GM21526 (cell line): Measurements from ENCODE around the gene EMD.
"Not testable (repeated sequence)": the region's sequence is repeated elsewhere in the genome, so short reads cannot be mapped to it uniquely, and the experiment has no call there.

ENCODE experiments used
- ATAC-seq: cut with Tn5 transposase; IDR thresholded peaks from one replicate; pipeline ENCODE4 v1.9.1; 2021; ENCODE audit warnings: moderate library complexity; ENCODE audit not compliant: unreplicated experiment, low FRiP score

The EMD gene

GRCh38 chrX:154388649-154389048, 9.6 kb downstream of the EMD start:
- not testable (repeated sequence) for ATAC-seq

DNA sequence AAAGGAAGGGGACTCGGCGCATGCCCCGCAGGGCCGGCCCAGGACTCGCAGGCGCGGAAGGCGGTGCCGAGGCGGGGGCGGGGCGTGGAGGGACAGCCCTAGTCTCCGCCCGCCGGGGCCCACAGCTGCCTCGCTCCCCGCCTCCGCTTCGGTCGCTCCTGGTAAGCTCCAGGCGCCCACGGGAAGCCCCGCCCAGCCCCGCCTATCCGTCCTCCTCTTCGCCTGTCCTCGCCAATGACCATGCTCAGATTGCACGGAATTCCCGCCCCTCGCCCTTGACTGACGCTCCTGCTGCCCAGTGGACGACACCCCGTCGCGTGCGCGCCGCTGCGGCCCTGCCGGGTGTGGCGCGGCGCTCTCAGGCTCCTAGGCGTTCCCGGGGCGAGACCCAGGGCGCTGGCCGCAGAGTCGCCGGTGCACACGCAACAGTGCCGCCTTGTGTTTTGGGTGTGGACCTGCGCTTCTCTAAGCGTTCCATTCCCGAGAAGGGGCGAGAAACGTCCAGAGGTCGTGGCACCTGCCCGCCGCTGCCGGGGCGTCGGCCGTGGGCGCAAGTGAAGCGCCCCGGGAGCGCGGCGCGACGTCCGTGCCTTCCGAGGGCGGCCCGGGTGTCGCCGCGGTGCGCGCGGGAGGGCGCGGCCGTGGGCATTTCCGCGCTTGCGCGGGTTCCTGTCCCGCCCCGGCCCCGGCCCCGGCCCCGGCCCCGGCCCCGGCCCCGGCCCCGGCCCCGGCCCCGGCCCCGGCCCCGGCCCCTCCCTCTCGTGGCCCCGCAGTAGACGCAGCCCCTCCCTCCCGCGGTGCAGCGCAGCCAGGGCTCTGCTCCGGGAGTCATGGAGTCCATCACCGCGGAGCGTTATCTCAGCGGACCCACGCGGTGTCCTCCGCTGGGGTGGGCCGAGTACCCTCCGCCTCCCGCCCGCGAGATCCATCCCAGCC, 11.0 kb downstream of the EMD start:
- ATAC-seq = peak; percentile 60

DNA sequence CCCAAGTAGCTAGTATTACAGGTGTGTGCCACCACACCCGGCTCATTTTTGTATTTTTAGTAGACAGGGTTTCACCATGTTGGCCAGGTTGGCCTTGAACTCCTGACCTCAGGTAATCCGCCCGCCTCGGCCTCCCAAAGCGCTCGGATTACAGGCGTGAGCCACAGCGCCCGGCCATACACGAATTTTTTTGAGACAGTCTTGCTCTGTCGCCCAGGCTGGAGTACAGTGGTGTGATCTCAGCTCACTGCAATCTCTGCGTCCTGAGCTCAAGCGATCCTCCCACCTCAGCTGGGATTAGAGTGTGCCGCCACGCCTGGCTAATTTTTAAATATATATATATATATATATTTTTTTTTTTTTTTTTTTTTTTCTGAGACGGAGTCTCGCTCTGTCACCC, 17.3 kb downstream of the EMD start:
- ATAC-seq = not testable (repeated sequence)

- ATAC-seq = peak; percentile 41
Observed at GRCh38 chrX:154396973-154397887, 18.1 kb downstream of the EMD start.

DNA sequence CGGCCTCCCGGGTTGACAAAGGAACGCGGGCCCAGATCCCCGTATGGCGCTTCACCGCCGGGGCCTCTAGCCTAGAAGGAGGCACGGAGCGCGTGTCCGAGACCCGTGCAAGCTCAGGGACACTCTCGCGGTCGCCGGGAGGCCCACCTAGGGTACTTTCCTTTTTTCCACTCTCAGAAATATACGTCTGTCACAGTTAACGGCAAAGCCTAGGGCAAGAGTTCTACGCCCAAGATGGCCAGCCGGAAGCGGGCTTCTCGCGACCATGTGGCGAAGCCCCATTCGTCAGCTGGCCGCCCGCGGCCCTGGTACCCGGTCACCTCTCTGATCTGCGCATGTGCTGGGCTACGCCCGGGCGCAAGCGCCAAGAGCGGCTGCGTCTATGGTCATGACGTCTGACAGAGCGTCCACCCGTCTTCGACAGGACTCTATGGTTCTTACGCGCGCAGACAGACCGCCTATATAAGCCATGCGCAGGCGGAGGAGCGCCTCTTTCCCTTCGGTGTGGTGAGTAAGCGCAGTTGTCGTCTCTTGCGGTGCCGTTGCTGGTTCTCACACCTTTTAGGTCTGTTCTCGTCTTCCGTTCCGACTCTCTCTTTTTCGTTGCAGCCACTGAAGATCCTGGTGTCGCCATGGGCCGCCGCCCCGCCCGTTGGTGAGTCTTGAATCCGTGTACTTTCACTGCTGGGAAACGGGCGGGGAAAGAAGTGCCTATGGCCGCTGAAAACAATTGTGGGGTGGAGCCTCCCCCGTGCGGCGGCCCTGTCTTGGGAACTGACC, 19.0 kb downstream of the EMD start, which contains the start of gene RPL10:
Gene RPL10 (plus strand): TSS at position 490 of the 780 bp plus-strand sequence. CDS start 143 bp downstream, at position 633.
- ATAC-seq = peak; percentile 63

- ATAC-seq = peak; percentile 22
Observed at GRCh38 chrX:154398668-154399526, 19.8 kb downstream of the EMD start.

- ATAC-seq = no peak
Observed at GRCh38 chrX:154399527-154400368, 20.7 kb downstream of the EMD start.

DNA sequence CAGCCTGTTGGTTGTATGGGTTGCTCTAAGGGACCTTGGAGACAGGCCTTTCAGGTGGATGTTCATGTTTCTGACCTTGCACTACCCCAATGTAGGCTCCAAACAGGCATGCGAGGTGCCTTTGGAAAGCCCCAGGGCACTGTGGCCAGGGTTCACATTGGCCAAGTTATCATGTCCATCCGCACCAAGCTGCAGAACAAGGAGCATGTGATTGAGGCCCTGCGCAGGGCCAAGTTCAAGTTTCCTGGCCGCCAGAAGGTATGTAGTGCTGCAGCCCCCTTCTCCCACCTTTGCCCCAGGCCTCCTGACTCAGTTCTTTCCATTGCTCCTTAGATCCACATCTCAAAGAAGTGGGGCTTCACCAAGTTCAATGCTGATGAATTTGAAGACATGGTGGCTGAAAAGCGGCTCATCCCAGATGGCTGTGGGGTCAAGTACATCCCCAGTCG, 21.3 kb downstream of the EMD start:
- not testable (repeated sequence) for ATAC-seq

DNA sequence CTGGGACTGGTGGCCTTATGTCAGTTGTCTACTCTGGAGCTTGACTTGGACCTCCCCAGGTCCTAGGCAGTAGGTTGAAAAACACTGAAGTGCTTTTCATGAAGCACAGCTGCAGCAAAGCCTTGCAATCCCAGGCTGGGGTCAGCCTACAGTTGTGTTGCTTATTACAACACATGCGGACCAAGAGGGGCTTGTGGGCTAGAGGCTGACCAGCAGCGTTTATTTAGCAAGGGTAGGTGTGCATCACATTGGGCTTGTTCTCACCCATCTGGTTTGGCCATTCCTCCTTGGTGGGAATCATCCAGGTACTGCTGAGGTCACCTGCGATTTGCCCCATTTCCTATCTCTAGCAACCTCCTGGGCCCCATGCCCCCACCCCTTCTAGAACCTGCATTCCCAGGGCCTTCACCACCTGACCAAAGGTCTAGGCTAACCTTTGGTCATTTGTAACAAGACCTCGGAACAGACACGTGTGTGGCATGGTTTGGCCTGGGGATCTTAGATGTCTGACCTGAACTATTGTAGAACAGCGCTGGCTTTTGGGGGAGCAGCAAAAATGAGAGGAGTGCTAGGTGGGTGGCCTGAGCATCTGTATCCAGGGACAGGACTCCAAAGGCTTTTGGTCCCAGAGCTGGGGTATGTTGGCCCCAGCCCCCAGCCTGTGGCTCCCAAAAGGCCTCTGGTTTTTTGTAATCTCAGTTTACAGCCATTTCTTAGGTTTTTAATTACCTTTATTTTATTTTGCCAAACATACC, 22.1 kb downstream of the EMD start:
- ATAC-seq = no peak

DNA sequence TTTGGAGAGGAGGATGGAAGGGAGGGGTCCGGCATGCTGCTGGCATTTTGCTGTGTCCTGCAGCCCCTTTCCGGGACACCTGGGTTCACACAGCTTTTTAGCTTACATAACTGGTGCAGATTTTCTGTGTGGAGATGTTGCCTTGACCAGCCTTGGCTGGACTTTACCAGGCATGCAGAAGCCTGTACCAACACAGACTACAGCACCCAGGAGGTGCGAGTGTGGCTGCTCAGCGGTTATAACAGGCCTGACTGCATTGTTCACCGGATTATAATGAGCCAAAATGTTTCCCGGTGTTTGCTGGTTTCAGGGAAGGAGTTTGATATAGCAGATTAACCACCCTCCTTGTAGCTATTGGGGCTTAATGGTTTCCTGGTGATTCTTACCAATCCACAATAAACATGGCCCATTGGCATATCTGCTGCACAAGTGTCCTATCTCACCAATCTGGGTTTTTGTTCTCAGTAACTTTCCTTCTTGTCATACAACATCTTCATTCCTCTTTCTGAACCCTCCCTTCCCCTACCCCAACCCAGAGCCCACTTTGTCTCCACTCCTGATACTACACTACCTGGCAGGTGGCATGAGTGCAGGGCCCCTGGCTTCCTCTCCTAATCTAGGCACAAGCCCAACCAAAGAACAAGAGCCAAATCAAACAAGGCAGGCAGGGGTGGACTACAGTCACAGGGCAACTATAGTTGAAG, 23.0 kb downstream of the EMD start:
- no peak for ATAC-seq

DNA sequence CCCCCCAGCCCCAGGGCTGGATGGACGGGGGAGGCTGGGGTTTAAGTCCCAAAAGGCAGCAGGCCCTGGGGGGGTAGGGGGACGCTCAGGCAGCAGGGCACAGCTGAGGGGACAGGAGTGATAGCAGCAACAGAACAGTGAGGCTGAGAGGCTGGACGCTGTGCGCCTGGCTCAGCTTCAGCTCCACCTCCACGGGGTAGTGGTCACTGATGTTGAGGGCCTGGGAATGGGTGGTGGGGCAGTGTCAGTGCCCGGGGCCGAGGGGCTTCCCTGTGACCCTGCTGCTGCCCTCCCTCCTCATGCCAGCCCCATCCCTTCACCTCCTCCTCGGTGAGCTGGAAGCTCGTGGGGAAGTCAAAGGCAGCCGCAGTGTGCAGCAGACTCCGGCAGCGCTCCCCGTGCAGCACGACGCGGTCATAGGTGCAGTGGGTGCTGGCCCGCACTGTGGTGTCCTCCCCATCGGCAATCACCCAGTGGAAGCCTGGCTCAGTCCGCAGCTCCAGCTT, 23.6 kb downstream of the EMD start:
- no peak for ATAC-seq

DNA sequence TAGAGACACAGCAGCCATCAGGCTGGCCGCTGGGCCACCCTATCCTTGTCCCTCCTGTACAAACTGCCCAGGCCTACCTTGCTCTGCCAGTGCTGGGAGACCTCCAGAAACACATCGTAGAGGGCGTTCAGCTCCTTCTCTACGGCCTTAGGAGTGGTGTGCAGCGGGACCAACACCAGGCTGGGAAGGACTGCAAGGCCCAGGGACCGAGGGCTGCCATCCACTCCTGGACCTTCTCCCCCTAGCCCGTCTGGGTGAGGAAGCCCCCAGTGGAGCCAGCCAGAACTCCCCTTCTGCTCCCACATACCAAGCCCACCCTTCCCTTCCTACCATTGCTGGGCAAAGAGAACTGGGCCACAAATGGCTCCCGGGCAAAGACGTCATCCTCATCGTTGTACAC, 24.1 kb downstream of the EMD start:
- no peak for ATAC-seq

DNA sequence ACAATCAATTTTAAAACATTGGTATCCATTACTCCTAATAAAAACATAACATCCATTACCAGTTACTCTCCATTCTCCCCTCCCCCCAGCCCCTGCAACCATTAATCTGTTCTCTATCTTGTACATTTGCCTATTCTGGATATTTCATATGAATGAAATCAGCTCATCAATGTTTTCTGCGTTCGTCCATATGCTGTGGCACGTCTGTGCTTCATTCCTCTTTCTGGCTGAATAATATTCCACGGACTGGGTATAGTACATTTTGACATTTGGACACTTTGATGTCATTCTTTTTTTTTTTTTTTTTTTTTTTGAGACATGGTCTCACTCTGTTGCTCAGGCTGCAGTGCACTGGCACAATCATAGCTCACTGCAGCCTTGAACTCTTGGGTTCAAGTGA, 24.8 kb downstream of the EMD start:
- no peak for ATAC-seq

GRCh38 chrX:154404625-154405192, 25.6 kb downstream of the EMD start:
- no peak for ATAC-seq

DNA sequence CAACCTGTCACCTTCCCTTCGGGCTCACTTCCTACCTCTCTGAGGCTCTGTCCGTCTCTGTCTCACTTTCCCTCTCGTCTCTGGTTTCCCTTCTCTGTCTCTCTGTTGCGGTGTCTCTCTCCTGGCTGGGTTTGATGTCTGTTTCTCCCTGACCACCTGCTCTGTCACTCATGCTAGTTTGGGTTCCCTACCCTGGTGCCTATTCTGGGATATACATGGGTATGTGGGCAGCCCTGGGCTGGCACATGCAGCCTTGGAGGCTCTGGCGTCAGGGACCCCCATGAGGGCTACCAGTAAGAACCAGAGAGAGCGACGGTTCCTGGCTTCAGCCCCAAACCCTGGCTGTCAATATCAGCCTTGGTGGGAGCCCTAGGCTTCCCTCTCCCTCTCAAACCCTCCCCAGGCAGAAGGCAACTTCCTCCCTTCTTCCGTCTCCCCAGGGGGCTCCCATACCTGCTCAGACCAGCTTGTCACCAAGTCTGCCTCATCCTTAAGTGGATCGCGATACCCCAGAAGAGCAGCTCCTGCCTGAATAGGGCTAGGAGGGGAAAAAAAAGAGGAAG, 29.6 kb downstream of the EMD start:
- ATAC-seq = no peak

DNA sequence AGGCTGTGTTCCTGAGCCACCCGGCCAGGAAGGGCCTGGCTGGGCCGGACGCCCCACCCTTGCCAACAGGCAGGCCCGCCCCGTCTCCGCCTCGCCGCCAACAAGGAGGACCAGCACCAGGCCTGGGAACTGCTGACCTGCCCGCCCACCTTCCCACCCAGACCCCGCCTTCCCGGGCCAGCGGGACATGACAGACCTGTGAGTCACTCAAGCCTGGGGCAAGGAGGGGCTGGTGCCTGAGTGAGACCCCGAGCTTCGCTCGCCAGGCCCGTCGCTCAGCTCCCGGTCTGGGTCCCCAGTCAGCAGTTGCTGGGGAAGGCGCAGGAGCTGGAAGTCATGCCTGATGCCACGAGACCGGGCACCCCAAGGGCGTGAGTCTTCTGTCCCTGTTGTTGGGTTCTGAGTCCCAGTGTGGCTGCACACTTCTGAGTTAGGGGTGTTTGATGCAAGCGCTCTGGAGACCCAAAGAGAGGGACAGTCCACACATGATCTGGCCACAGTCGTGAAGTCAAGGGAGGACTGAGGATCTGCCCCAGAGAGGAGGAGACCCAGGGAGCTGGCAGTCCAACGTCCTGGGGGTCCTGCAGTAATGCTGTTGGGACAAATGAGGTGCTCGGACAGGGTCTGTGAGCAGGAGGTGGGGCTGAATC, 30.3 kb downstream of the EMD start, which contains the start of gene DNASE1L1:
Gene DNASE1L1 (minus strand): TSS at position 33 of the 650 bp plus-strand sequence. CDS start 3,686 bp downstream, outside the sequence.
- no peak for ATAC-seq
